Measurements from ENCODE around the gene GLB1L3.

DNA sequence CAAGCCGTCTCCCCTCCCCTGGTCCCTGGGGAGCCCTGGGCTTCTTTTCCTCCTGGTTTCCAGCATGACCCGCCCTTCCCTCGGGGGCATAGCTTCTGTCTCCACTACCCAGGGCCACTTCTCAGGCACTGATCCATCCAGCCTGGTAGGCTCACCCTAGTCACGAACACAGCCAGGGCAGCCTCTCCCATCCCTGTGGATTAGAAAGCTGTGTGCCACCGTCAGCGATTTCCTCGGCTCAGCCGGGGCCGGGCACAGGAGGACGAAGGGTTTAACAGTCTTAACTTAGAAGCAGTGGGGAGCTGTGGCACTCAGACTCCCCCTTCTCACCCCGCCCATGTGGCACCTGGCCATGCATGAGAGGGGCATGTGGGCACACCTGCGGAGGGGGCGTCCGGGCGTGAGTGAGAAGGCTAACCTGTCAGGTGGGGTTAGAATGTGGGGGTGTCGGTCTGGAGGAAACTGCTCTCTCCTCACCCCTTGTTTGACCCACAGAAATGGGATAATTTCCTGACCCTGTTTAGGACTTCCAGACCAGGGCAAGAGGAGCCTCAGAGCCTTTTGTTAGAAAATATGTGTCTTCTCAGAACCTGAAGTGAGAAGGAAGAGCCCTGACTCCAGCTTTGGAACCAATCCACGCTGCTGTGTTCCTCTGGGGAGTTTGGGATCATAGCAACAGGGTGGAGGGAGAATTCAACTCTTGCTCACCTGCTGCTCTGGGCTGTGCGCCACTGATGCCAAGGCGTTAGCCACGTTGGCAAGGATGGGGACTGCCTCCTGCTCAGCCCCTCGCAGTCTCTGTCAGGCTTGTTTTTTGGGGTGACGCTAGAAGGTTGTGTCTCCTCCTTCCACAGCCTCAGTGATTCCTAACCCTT lies 70.2 kb downstream of the GLB1L3 start:
- TF ChIP-seq, protein P1, sequence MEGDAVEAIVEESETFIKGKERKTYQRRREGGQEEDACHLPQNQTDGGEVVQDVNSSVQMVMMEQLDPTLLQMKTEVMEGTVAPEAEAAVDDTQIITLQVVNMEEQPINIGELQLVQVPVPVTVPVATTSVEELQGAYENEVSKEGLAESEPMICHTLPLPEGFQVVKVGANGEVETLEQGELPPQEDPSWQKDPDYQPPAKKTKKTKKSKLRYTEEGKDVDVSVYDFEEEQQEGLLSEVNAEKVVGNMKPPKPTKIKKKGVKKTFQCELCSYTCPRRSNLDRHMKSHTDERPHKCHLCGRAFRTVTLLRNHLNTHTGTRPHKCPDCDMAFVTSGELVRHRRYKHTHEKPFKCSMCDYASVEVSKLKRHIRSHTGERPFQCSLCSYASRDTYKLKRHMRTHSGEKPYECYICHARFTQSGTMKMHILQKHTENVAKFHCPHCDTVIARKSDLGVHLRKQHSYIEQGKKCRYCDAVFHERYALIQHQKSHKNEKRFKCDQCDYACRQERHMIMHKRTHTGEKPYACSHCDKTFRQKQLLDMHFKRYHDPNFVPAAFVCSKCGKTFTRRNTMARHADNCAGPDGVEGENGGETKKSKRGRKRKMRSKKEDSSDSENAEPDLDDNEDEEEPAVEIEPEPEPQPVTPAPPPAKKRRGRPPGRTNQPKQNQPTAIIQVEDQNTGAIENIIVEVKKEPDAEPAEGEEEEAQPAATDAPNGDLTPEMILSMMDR (IDR thresholded peaks at IDR 0.05), result no peak
- TF ChIP-seq POLR2A (IDR thresholded peaks at IDR 0.05), result no peak

Data from lower leg skin (tissue), 3 donors.